Activated naive CD8-positive, alpha-beta T cell treated with anti-CD3 and anti-CD28 coated beads, Interleukin-2, amount 10 ng/mL, durations not matched to agents 7 days and 5 days (primary cell): ENCODE data around the gene LEP. TPM values are rescaled to one million over a fixed set of nuclear protein-coding genes. Genes with fewer than 3 reads are reported as not detected.

ENCODE experiments used
- microRNA-seq: library from miRNA; unstranded; fragments of <30 nt; microRNA quantifications from one replicate; pipeline ENCODE4 v1.2.0, GENCODE V29; 2022
- total RNA-seq, 2 experiments: library from RNA; stranded (reverse); gene quantifications; one replicate each; pipeline ENCODE4 v1.2.3, GENCODE V29; 2021

The LEP gene
- total RNA-seq, 2 experiments from 2014 or later: not detected

Small RNA genes lying within 50 kb of the gene (microRNA-seq; reads per million reads assigned to microRNA genes)
- gene MIR129-1: not detected

Other genes with a start within 250 kb of the LEP start
- gene LRRC4, start 209.8 kb upstream of the LEP start, total RNA-seq: under 1 TPM in 1 of 2 experiments, not detected in 1; 0.11 TPM
- gene RBM28, start 102.6 kb downstream of the LEP start, total RNA-seq: 10 to 100 TPM; 42.0 to 42.9 TPM
- gene PRRT4, start 120.4 kb downstream of the LEP start, total RNA-seq: under 1 TPM; 0.28 to 0.30 TPM
- 10 to 100 TPM; 59.0 to 64.4 TPM for gene IMPDH1, start 168.7 kb downstream of the LEP start, total RNA-seq
- gene HILPDA, start 214.6 kb downstream of the LEP start, total RNA-seq: 10 to 100 TPM; 27.8 to 28.4 TPM
- gene METTL2B, start 235.5 kb downstream of the LEP start, total RNA-seq: 10 to 100 TPM; 26.7 to 27.8 TPM